Astrocyte of the hippocampus (primary cell): Measurements from ENCODE around the gene AADACL4.
"Not testable (repeated sequence)": the region's sequence is repeated elsewhere in the genome, so short reads cannot be mapped to it uniquely, and the experiment has no call there.

Experiments used
- DNase-seq: peaks from one replicate; pipeline ENCODE4 v3.0.0; 2011; ENCODE audit warnings: low read depth, low spot score

The AADACL4 gene

GRCh38 chr1:12629511-12629956 is 14.4 kb upstream of the AADACL4 start:
- DNase-seq, result no peak

GRCh38 chr1:12629985-12630760 is 13.7 kb upstream of the AADACL4 start:
- no peak for DNase-seq

GRCh38 chr1:12630946-12631530 is 12.8 kb upstream of the AADACL4 start:
- DNase-seq, result no peak

GRCh38 chr1:12631571-12631970 is 12.3 kb upstream of the AADACL4 start:
- DNase-seq, result no peak

GRCh38 chr1:12634156-12634555 is 9.7 kb upstream of the AADACL4 start:
- DNase-seq, result no peak

- no peak for DNase-seq
Measured at GRCh38 chr1:12634696-12635202, 9.1 kb upstream of the AADACL4 start.

GRCh38 chr1:12636098-12636950 is 7.6 kb upstream of the AADACL4 start:
- peak; percentile 72 for DNase-seq

- DNase-seq, result no peak
Measured at GRCh38 chr1:12637693-12638092, 6.2 kb upstream of the AADACL4 start.

- DNase-seq, result no peak
Measured at GRCh38 chr1:12640237-12640957, 3.5 kb upstream of the AADACL4 start.

GRCh38 chr1:12640958-12641272 is 3.0 kb upstream of the AADACL4 start:
- no peak for DNase-seq

- DNase-seq, result no peak
Measured at GRCh38 chr1:12643079-12643478, 806 bp upstream of the AADACL4 start.

- no peak for DNase-seq
Measured at GRCh38 chr1:12644237-12644636, 352 bp downstream of the AADACL4 start.

- no peak for DNase-seq
Measured at GRCh38 chr1:12644829-12645228, 944 bp downstream of the AADACL4 start.

- not testable (repeated sequence) for DNase-seq
Measured at GRCh38 chr1:12645401-12645800, 1.5 kb downstream of the AADACL4 start.

- no peak for DNase-seq
Measured at GRCh38 chr1:12648741-12649140, 4.9 kb downstream of the AADACL4 start.

- DNase-seq, result peak; percentile 33
Measured at GRCh38 chr1:12649971-12650421, 6.1 kb downstream of the AADACL4 start.

GRCh38 chr1:12654004-12654567 is 10.2 kb downstream of the AADACL4 start:
- DNase-seq, result no peak

GRCh38 chr1:12654657-12655056 is 10.8 kb downstream of the AADACL4 start:
- no peak for DNase-seq

- DNase-seq, result no peak
Measured at GRCh38 chr1:12656575-12656974, 12.7 kb downstream of the AADACL4 start.

GRCh38 chr1:12657060-12657884 is 13.4 kb downstream of the AADACL4 start:
- DNase-seq, result no peak
